ENCODE results near the gene SLU7. TPM values are rescaled to one million over a fixed set of nuclear protein-coding genes. Genes with fewer than 3 reads are reported as not detected.

SLU7 gene
- total and polyA plus RNA-seq, 2 donors (not counting 3 experiments of a cell fraction or from before 2014, with no cell fraction given), result 10.2 to 48.2 TPM

DNA sequence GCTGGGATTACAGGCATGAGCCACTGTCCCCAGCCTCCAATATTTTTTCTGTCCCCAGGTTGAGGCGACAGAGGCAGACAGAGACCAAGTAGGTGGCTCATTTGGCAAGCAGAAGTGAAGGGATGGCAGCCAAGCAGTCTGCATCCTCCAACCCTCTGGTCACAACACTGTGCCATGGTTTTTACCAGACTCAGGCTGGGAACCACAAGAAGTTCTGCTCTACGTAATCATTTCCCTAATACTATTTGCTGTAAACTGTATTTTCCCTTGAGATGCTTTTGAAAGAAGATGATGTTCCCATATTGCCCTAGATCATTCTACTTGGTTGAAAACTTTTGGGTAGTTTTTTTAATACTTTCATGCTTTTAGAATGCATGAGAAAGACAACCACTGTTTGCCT is 43.3 kb upstream of the SLU7 start:
- no peak for TF ChIP-seq POLR2A (IDR thresholded peaks at IDR 0.05; ENCODE audit: low read depth, low read length)
- TF ChIP-seq GATA2 (IDR thresholded peaks at IDR 0.05; ENCODE audit: insufficient read depth, insufficient read length, low read depth, low read length), result no peak
- no peak for TF ChIP-seq POLR2AphosphoS5 (IDR thresholded peaks at IDR 0.05; ENCODE audit: insufficient read depth, low read depth, low read length)
- TF ChIP-seq FOS (IDR thresholded peaks at IDR 0.05; ENCODE audit: borderline replicate concordance, insufficient read depth, low read length), result no peak
- TF ChIP-seq, protein P1, sequence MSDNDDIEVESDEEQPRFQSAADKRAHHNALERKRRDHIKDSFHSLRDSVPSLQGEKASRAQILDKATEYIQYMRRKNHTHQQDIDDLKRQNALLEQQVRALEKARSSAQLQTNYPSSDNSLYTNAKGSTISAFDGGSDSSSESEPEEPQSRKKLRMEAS (IDR thresholded peaks at IDR 0.05; ENCODE audit: insufficient read depth, insufficient read length), result no peak
- TF ChIP-seq JUN (IDR thresholded peaks at IDR 0.05; ENCODE audit: borderline replicate concordance, insufficient read depth, insufficient read length, low read depth), result no peak
- TF ChIP-seq EZH2 (IDR thresholded peaks at IDR 0.05; ENCODE audit: borderline replicate concordance, low read depth, low read length, severe bottlenecking), result no peak
- no peak for TF ChIP-seq MYC (IDR thresholded peaks at IDR 0.05; ENCODE audit: low read depth, low read length)
- TF ChIP-seq, protein P2, sequence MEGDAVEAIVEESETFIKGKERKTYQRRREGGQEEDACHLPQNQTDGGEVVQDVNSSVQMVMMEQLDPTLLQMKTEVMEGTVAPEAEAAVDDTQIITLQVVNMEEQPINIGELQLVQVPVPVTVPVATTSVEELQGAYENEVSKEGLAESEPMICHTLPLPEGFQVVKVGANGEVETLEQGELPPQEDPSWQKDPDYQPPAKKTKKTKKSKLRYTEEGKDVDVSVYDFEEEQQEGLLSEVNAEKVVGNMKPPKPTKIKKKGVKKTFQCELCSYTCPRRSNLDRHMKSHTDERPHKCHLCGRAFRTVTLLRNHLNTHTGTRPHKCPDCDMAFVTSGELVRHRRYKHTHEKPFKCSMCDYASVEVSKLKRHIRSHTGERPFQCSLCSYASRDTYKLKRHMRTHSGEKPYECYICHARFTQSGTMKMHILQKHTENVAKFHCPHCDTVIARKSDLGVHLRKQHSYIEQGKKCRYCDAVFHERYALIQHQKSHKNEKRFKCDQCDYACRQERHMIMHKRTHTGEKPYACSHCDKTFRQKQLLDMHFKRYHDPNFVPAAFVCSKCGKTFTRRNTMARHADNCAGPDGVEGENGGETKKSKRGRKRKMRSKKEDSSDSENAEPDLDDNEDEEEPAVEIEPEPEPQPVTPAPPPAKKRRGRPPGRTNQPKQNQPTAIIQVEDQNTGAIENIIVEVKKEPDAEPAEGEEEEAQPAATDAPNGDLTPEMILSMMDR (IDR thresholded peaks at IDR 0.05; ENCODE audit: extremely low read depth in 1 of 2, insufficient read depth in 1 of 2, low read depth in 1 of 2, low read length in 2 of 2), result no peak
- Histone ChIP-seq H3K4me2 (ENCODE audit: insufficient read depth, low read length) (no peak overlapping the region), H3K27me3 (ENCODE audit: control insufficient read depth in 2 of 2, insufficient read depth in 2 of 2, low read length in 2 of 2) (no peaks in the 10 kb centered on the region), H3K9me1 (replicated peaks; ENCODE audit: control insufficient read depth, extremely low read depth, insufficient read depth, low read length) (no peaks in the 10 kb centered on the region), H3K9me3 (replicated peaks; ENCODE audit: control insufficient read depth, insufficient read depth, low read length) (no peaks in the 10 kb centered on the region), H3K4me1 (ENCODE audit: control insufficient read depth, extremely low read depth, insufficient read depth, low read length) (peaks cover 27% of the 10 kb centered on the region), H3K4me3 (replicated peaks in 1 of 3; ENCODE audit: insufficient read depth in 1 of 3, low read depth in 1 of 3, low read length in 3 of 3) (no peak overlapping the region), H4K20me1 (replicated peaks; ENCODE audit: control insufficient read depth, extremely low read depth, insufficient read depth, low read length) (no peaks in the 10 kb centered on the region), H3K27ac (ENCODE audit: insufficient read depth, low read depth, low read length) (no peak overlapping the region), H3K36me3 (ENCODE audit: control insufficient read depth in 2 of 2, extremely low read depth in 1 of 2, insufficient read depth in 2 of 2, low read length in 2 of 2) (no peaks in the 10 kb centered on the region), H3K9ac (replicated peaks; ENCODE audit: extremely low read depth, insufficient read depth, low read length) (no peak overlapping the region), H2AFZ (ENCODE audit: low read depth, low read length) (no peak overlapping the region), H3K79me2 (ENCODE audit: control insufficient read depth, insufficient read depth, low read length) (no peaks in the 10 kb centered on the region)
- ChIA-PET POLR2A (no interaction called here), CTCF (interaction anchor here (4.8 kb wide), 1 partner anchor 23 kb away, joined by 113 read pairs; no protein-coding TSS in a partner anchor)
- BruUV-seq (replicated peaks), result no TSS peak
- dilution Hi-C loops (cut with MboI; ENCODE audit: extremely low pct_ligation_motif_present, low sequenced_read_pairs) (no loop called here), intact Hi-C loops (cut with micrococcal nuclease) (no loop called here)
- FAIRE-seq (no peak), DNase-seq (ENCODE audit: low read depth, low spot score) (no peak)
